ENCODE results near the gene TMEM100.

DNA sequence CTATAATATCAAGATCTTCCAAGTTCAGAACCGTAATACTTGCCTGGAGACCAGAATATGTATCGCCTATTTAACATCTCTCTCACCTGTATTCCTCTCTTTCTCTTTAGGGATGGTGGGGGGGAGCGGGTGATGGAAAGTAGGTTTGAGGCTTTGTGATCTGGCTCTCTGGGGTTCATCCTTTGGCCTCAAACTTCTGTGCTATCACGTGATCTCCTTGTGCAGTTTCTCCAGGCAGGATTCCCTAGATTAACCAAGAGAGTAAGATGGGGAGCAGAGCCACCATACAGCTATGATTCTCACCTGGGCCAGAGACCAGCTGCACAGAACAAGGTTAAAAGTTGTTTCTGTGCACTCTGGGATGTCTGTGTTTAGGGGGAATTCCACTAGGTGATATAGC is 5.2 kb downstream of the TMEM100 start:
- TF ChIP-seq, protein P1, sequence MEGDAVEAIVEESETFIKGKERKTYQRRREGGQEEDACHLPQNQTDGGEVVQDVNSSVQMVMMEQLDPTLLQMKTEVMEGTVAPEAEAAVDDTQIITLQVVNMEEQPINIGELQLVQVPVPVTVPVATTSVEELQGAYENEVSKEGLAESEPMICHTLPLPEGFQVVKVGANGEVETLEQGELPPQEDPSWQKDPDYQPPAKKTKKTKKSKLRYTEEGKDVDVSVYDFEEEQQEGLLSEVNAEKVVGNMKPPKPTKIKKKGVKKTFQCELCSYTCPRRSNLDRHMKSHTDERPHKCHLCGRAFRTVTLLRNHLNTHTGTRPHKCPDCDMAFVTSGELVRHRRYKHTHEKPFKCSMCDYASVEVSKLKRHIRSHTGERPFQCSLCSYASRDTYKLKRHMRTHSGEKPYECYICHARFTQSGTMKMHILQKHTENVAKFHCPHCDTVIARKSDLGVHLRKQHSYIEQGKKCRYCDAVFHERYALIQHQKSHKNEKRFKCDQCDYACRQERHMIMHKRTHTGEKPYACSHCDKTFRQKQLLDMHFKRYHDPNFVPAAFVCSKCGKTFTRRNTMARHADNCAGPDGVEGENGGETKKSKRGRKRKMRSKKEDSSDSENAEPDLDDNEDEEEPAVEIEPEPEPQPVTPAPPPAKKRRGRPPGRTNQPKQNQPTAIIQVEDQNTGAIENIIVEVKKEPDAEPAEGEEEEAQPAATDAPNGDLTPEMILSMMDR (IDR thresholded peaks at IDR 0.05) = no peak
- TF ChIP-seq ZFX (IDR thresholded peaks at IDR 0.05; ENCODE audit: borderline replicate concordance) = no peak
